HepG2 (cell line): Measurements from ENCODE around the gene PSD. TPM values are rescaled to one million over a fixed set of nuclear protein-coding genes. Genes with fewer than 3 reads are reported as not detected.

Experiments used
- AHR ChIP-seq: IDR thresholded peaks from 2 replicates; pipeline ENCODE4 v1.6.1; 2018; ENCODE audit warnings: missing genetic modification reagents, missing compliant biosample characterization
- ATF1 ChIP-seq: IDR thresholded peaks from 2 replicates; pipeline ENCODE4 v1.6.1; 2016; ENCODE audit warnings: mild to moderate bottlenecking, control low read depth
- CCDC6 ChIP-seq: sonication (generic); formaldehyde crosslinking; IDR thresholded peaks from 2 replicates; pipeline ENCODE4 v1.8.1; 2022; ENCODE audit warnings: mild to moderate bottlenecking, missing genetic modification reagents, moderate library complexity
- ETV6 ChIP-seq: sonication (generic); formaldehyde crosslinking; conservative IDR thresholded peaks from 2 replicates; pipeline ENCODE4 v1.4.0; 2020; ENCODE audit warnings: missing genetic modification reagents
- FOSL2 ChIP-seq: sonication (generic); formaldehyde crosslinking; IDR thresholded peaks from 2 replicates; pipeline ENCODE4 v1.4.0; 2020; ENCODE audit warnings: missing genetic modification reagents
- GABPA ChIP-seq, 2 experiments: IDR thresholded peaks; 2 replicates each; pipeline ENCODE4 v1.6.1; 2011 to 2016; ENCODE audit warnings: low read depth in 2 of 2, low read length in 1 of 2, missing biosample characterization in 1 of 2, missing genetic modification characterization in 1 of 2
- GATAD1 ChIP-seq: IDR thresholded peaks from 2 replicates; pipeline ENCODE4 v1.6.1; 2016; ENCODE audit warnings: missing genetic modification reagents, missing compliant biosample characterization
- HNRNPK ChIP-seq: fragments of 200-400 bp; formaldehyde crosslinking; IDR thresholded peaks from 2 replicates; pipeline ENCODE4 v1.6.1; 2018; ENCODE audit warnings: low read length, low read depth, moderate library complexity, mild to moderate bottlenecking; ENCODE audit not compliant: poor library complexity, severe bottlenecking
- ISL2 ChIP-seq: sonication (generic); formaldehyde crosslinking; IDR thresholded peaks from 2 replicates; pipeline ENCODE4 v1.5.0; 2020; ENCODE audit warnings: missing genetic modification reagents
- PHF20 ChIP-seq: sonication (generic); formaldehyde crosslinking; IDR thresholded peaks from 2 replicates; pipeline ENCODE4 v1.5.0; 2020; ENCODE audit warnings: mild to moderate bottlenecking, missing genetic modification reagents
- SMAD3 ChIP-seq: sonication (generic); formaldehyde crosslinking; IDR thresholded peaks from 2 replicates; pipeline ENCODE4 v1.4.0; 2020; ENCODE audit warnings: missing genetic modification reagents
- TEAD2 ChIP-seq: sonication (generic); formaldehyde crosslinking; IDR thresholded peaks from 2 replicates; pipeline ENCODE4 v1.9.0; 2021; ENCODE audit warnings: missing genetic modification reagents
- YY1 ChIP-seq: IDR thresholded peaks from 2 replicates; pipeline ENCODE4 v1.6.1; 2011; ENCODE audit warnings: low read length, low read depth, moderate library complexity, mild to moderate bottlenecking; ENCODE audit not compliant: insufficient read depth, insufficient replicate concordance
- ZC3H13 ChIP-seq: sonication (generic); formaldehyde crosslinking; IDR thresholded peaks from 2 replicates; pipeline ENCODE4 v1.8.1; 2023; ENCODE audit warnings: mild to moderate bottlenecking, missing genetic modification reagents, moderate library complexity
- ZEB1 ChIP-seq: IDR thresholded peaks from 2 replicates; pipeline ENCODE4 v1.6.1; 2012; ENCODE audit warnings: mild to moderate bottlenecking, low read depth, inconsistent platforms; ENCODE audit not compliant: insufficient replicate concordance
- ZFX ChIP-seq: sonication (generic); formaldehyde crosslinking; IDR thresholded peaks from 2 replicates; pipeline ENCODE4 v1.4.0; 2020; ENCODE audit warnings: mild to moderate bottlenecking, low read depth, missing genetic modification reagents, moderate library complexity
- ZNF33A ChIP-seq: sonication (generic); formaldehyde crosslinking; IDR thresholded peaks from 2 replicates; pipeline ENCODE4 v1.5.1; 2020; ENCODE audit warnings: missing genetic modification reagents, mild to moderate bottlenecking, moderate library complexity, borderline replicate concordance
- ZNF720 ChIP-seq: sonication (generic); formaldehyde crosslinking; IDR thresholded peaks from 2 replicates; pipeline ENCODE4 v1.4.0; 2020; ENCODE audit warnings: missing genetic modification reagents
- ZNF777 ChIP-seq: sonication (generic); formaldehyde crosslinking; IDR thresholded peaks from 2 replicates; pipeline ENCODE4 v1.4.0; 2020; ENCODE audit warnings: missing genetic modification reagents
- ZNF792 ChIP-seq: IDR thresholded peaks from 2 replicates; pipeline ENCODE4 v1.6.1; 2016
- ZSCAN20 ChIP-seq: sonication (generic); formaldehyde crosslinking; IDR thresholded peaks from 2 replicates; pipeline ENCODE4 v1.4.0; 2020; ENCODE audit warnings: missing genetic modification reagents, mild to moderate bottlenecking, borderline replicate concordance
- polyA plus RNA-seq, 8 experiments: library from polyadenylated mRNA; depleted of rRNA in 3 of 8; stranded (reverse) in 7 of 8; unstranded in 1 of 8; fragments of >200 nt; fragmentation: Illumina TruSeq in 4 of 8; extraction: Trizol in 4 of 8; gene quantifications; 2 replicates each; pipeline versions ENCODE4 v1.2.1 to v1.2.3, GENCODE V29; 2011 to 2016; ENCODE audit warnings: low read depth in 4 of 8, missing spikeins in 1 of 8, mixed read lengths in 1 of 8; ENCODE audit not compliant: insufficient read depth in 1 of 8
- total RNA-seq, 5 experiments: library from RNA; depleted of rRNA; stranded (reverse); fragments of >200 nt; fragmentation: Illumina TruSeq; extraction: Trizol; gene quantifications; 2 replicates each; pipeline ENCODE4 v1.2.3, GENCODE V29; 2016; ENCODE audit warnings: low read depth in 1 of 5
- TF ChIP-seq, protein P1 (sequence below): sonication (generic); formaldehyde crosslinking; IDR thresholded peaks from 2 replicates; pipeline ENCODE4 v1.4.0; 2020; ENCODE audit warnings: mild to moderate bottlenecking, missing genetic modification reagents, borderline replicate concordance
- TF ChIP-seq, protein P2 (sequence below): sonication (generic); formaldehyde crosslinking; IDR thresholded peaks from 2 replicates; pipeline ENCODE4 v1.4.0; 2020; ENCODE audit warnings: missing genetic modification reagents, borderline replicate concordance

Gene PSD
- total and polyA plus RNA-seq, 2 of the 13 experiments (the other 11 are each of a cell fraction or from before 2014, with no cell fraction given) = 0.35 to 0.58 TPM

DNA sequence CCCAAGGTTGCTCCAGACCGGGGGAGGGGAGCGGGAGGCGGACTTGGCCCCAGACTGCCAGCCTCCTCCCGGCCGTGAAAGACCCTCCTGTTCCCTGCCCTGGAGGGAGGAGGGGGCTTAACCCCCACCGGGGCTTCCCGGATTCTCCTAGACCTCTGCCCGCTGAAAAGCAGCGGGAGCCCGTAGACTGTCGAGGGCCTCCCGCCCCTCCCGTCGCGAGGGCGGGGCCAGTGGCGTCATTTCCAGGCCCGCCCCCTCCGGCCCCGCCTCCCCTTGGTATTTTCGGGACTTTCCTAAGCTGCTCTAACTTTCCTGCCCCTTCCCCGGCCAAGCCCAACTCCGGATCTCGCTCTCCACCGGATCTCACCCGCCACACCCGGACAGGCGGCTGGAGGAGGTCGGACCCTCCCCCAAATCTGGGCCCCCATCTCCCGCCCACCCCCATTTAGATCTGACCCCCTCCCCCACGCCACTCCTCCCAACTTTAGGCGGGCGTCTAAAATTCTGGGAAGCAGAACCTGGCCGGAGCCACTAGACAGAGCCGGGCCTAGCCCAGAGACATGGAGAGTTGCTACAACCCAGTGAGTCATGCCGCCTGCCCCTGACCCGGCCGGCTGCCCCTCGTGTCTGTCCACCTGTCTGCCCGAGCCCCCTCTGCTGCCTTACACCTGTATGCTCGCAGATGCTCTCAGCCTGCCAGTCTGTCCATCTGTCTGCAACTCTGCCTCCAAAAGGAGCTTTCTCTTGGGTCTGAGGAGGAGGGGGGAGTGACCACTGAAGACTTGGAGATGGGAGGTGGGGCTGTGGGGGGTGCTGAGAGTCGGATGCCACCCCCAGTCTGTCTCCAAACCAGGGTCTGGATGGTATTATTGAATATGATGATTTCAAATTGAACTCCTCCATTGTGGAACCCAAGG lies 22.9 kb downstream of the PSD start, which contains the start of gene NFKB2 (continued):
- TF ChIP-seq HNRNPK = no peak
- TF ChIP-seq ETV6 = 0 out of 2 replicates have a peak, but pooled peaks have one; percentile 43
- TF ChIP-seq ISL2 (CRISPR knock-in tag) = 0 out of 2 replicates have a peak, but pooled peaks have one; percentile 26
- TF ChIP-seq CCDC6 (CRISPR knock-in tag) = no peak
- TF ChIP-seq ZC3H13 (CRISPR knock-in tag) = no peak
- no peak for TF ChIP-seq GABPA (IDR thresholded peaks at IDR 0.05; ENCODE audit: low read depth, low read length)
- TF ChIP-seq GABPA (CRISPR knock-in tag; IDR thresholded peaks at IDR 0.05; ENCODE audit: low read depth) = peak; percentile 83
- peak; percentile 82 for TF ChIP-seq ZNF777 (CRISPR knock-in tag)
- TF ChIP-seq, protein P1, sequence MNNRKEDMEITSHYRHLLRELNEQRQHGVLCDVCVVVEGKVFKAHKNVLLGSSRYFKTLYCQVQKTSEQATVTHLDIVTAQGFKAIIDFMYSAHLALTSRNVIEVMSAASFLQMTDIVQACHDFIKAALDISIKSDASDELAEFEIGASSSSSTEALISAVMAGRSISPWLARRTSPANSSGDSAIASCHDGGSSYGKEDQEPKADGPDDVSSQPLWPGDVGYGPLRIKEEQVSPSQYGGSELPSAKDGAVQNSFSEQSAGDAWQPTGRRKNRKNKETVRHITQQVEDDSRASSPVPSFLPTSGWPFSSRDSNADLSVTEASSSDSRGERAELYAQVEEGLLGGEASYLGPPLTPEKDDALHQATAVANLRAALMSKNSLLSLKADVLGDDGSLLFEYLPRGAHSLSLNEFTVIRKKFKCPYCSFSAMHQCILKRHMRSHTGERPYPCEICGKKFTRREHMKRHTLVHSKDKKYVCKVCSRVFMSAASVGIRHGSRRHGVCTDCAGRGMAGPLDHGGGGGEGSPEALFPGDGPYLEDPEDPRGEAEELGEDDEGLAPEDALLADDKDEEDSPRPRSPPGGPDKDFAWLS = no peak
- TF ChIP-seq TEAD2 (CRISPR knock-in tag) = no peak
- TF ChIP-seq ZEB1 = no peak
- peak; percentile 51; the same call in 1 of the 2 replicates for TF ChIP-seq GATAD1 (CRISPR knock-in tag)
- TF ChIP-seq ZSCAN20 = 0 out of 2 replicates have a peak, but pooled peaks have one; percentile 42
- TF ChIP-seq ZNF720 (CRISPR knock-in tag) = no peak
- TF ChIP-seq ZNF33A (CRISPR knock-in tag) = 0 out of 2 replicates have a peak, but pooled peaks have one; percentile 36
- TF ChIP-seq ZFX (CRISPR knock-in tag) = no peak
- TF ChIP-seq FOSL2 (CRISPR knock-in tag) = no peak
- TF ChIP-seq YY1 = peak; percentile 46
- TF ChIP-seq, protein P2, sequence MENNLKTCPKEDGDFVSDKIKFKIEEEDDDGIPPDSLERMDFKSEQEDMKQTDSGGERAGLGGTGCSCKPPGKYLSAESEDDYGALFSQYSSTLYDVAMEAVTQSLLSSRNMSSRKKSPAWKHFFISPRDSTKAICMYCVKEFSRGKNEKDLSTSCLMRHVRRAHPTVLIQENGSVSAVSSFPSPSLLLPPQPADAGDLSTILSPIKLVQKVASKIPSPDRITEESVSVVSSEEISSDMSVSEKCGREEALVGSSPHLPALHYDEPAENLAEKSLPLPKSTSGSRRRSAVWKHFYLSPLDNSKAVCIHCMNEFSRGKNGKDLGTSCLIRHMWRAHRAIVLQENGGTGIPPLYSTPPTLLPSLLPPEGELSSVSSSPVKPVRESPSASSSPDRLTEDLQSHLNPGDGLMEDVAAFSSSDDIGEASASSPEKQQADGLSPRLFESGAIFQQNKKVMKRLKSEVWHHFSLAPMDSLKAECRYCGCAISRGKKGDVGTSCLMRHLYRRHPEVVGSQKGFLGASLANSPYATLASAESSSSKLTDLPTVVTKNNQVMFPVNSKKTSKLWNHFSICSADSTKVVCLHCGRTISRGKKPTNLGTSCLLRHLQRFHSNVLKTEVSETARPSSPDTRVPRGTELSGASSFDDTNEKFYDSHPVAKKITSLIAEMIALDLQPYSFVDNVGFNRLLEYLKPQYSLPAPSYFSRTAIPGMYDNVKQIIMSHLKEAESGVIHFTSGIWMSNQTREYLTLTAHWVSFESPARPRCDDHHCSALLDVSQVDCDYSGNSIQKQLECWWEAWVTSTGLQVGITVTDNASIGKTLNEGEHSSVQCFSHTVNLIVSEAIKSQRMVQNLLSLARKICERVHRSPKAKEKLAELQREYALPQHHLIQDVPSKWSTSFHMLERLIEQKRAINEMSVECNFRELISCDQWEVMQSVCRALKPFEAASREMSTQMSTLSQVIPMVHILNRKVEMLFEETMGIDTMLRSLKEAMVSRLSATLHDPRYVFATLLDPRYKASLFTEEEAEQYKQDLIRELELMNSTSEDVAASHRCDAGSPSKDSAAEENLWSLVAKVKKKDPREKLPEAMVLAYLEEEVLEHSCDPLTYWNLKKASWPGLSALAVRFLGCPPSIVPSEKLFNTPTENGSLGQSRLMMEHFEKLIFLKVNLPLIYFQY (CRISPR knock-in tag) = no peak; the same call in 1 of the 2 replicates
- TF ChIP-seq ATF1 (CRISPR knock-in tag) = peak; percentile 81
- no peak for TF ChIP-seq PHF20 (CRISPR knock-in tag)
- TF ChIP-seq SMAD3 = no peak
- TF ChIP-seq AHR (CRISPR knock-in tag) = no peak
- 0 out of 2 replicates have a peak, but pooled peaks have one; percentile 31 for TF ChIP-seq ZNF792 (CRISPR knock-in tag)
